Mesothelial cell of epicardium (in vitro differentiated cells): ENCODE measurements around the gene IL1RL2. TPM values are rescaled to one million over a fixed set of nuclear protein-coding genes. Genes with fewer than 3 reads are reported as not detected.

Experiments
- DNase-seq, 2 experiments: peaks; one replicate each; pipeline ENCODE4 v3.0.0; 2021; ENCODE audit warnings: low spot score in 2 of 2; ENCODE audit not compliant: unreplicated experiment in 2 of 2
- H3K27ac Mint-ChIP-seq: 2 replicates; pipeline ENCODE4 v1.8.0; 2021; ENCODE audit warnings: mixed read lengths
- H3K27me3 Mint-ChIP-seq: 2 replicates; pipeline ENCODE4 v1.8.0; 2021; ENCODE audit warnings: low read depth, mixed read lengths
- H3K36me3 Mint-ChIP-seq: 2 replicates; pipeline ENCODE4 v1.8.0; 2021; ENCODE audit warnings: mixed read lengths
- H3K4me1 Mint-ChIP-seq: 2 replicates; pipeline ENCODE4 v1.8.0; 2021; ENCODE audit warnings: mixed read lengths
- H3K4me3 Mint-ChIP-seq: 2 replicates; pipeline ENCODE4 v1.8.0; 2021; ENCODE audit warnings: mild to moderate bottlenecking, moderate library complexity, mixed read lengths
- H3K9me3 Mint-ChIP-seq: 2 replicates; pipeline ENCODE4 v1.8.0; 2021; ENCODE audit warnings: mixed read lengths
- total RNA-seq: library from RNA; stranded (reverse); gene quantifications from 3 replicates; pipeline ENCODE4 v1.2.1, GENCODE V29; 2021
- TF ChIP-seq, protein P1 (sequence below): fragments of 200-600 bp; sonication (generic); IDR thresholded peaks from one replicate; pipeline ENCODE4 v1.5.0; 2021; ENCODE audit warnings: antibody characterized with exemption; ENCODE audit not compliant: unreplicated experiment

Gene IL1RL2
- total RNA-seq, 1 donor from 2014 or later, result not detected

GRCh38 chr2:102154364-102154763 lies 32.5 kb upstream of the IL1RL2 start:
- TF ChIP-seq, protein P1, sequence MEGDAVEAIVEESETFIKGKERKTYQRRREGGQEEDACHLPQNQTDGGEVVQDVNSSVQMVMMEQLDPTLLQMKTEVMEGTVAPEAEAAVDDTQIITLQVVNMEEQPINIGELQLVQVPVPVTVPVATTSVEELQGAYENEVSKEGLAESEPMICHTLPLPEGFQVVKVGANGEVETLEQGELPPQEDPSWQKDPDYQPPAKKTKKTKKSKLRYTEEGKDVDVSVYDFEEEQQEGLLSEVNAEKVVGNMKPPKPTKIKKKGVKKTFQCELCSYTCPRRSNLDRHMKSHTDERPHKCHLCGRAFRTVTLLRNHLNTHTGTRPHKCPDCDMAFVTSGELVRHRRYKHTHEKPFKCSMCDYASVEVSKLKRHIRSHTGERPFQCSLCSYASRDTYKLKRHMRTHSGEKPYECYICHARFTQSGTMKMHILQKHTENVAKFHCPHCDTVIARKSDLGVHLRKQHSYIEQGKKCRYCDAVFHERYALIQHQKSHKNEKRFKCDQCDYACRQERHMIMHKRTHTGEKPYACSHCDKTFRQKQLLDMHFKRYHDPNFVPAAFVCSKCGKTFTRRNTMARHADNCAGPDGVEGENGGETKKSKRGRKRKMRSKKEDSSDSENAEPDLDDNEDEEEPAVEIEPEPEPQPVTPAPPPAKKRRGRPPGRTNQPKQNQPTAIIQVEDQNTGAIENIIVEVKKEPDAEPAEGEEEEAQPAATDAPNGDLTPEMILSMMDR, result no peak
- Mint-ChIP-seq H3K9me3 (peaks cover 10% of the 10 kb centered on the region), H3K4me1 (peaks cover 50% of the 10 kb centered on the region), H3K4me3 (no peak overlapping the region), H3K36me3 (peaks cover 18% of the 10 kb centered on the region), H3K27me3 (no peaks in the 10 kb centered on the region), H3K27ac (peak overlapping the region; percentile 63)
- no peak for DNase-seq

DNA sequence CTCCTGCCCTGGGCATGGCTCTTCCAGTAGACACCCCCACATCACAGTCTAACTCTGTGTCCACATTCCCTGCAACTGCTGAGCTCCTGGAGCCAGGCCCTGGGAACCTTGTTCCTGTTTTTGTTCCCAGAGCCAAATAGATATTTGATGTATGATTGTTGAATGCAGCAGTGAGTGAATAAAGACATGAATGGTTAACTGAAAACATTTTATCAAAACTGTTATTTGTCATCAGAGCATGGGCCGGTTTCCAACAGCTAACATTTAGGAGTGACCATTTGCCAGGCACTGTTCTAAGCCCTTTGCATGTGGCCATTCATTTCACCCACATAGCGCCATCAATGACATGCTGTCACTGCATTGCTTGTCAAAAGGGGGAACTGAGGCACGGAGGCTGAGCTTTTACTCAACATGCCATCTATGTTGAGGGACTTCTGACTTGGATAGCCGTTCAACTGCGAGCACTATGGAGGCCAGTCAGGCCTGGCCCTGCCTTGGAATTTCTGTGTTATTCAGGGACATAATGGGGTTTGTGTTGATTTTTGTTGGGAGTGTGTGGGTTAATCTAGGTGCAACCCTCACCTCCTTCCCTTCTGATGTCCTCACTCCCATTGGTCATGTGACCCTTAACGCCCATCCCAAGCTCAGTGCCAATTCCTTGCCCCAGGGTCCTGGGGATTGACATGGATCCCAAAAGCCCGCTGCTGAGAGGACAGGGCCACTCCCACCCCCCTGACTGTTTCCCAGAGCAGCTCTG lies 31.7 kb upstream of the IL1RL2 start:
- Mint-ChIP-seq H3K36me3 (peaks cover 18% of the 10 kb centered on the region), H3K27ac (peak overlapping the region; percentile 70), H3K9me3 (peaks cover 10% of the 10 kb centered on the region), H3K27me3 (no peaks in the 10 kb centered on the region), H3K4me3 (no peak overlapping the region), H3K4me1 (peaks cover 49% of the 10 kb centered on the region)
- DNase-seq, result no peak
- TF ChIP-seq, protein P1, result no peak

GRCh38 chr2:102155703-102156515 lies 30.9 kb upstream of the IL1RL2 start:
- no peaks in the 10 kb centered on the region for H3K27me3 Mint-ChIP-seq
- H3K27ac Mint-ChIP-seq, result peak overlapping the region; percentile 70
- TF ChIP-seq, protein P1, result no peak
- DNase-seq, result no peak
- H3K4me3 Mint-ChIP-seq, result no peak overlapping the region
- peaks cover 23% of the 10 kb centered on the region for H3K36me3 Mint-ChIP-seq
- peaks cover 51% of the 10 kb centered on the region for H3K4me1 Mint-ChIP-seq
- peaks cover 10% of the 10 kb centered on the region for H3K9me3 Mint-ChIP-seq

DNA sequence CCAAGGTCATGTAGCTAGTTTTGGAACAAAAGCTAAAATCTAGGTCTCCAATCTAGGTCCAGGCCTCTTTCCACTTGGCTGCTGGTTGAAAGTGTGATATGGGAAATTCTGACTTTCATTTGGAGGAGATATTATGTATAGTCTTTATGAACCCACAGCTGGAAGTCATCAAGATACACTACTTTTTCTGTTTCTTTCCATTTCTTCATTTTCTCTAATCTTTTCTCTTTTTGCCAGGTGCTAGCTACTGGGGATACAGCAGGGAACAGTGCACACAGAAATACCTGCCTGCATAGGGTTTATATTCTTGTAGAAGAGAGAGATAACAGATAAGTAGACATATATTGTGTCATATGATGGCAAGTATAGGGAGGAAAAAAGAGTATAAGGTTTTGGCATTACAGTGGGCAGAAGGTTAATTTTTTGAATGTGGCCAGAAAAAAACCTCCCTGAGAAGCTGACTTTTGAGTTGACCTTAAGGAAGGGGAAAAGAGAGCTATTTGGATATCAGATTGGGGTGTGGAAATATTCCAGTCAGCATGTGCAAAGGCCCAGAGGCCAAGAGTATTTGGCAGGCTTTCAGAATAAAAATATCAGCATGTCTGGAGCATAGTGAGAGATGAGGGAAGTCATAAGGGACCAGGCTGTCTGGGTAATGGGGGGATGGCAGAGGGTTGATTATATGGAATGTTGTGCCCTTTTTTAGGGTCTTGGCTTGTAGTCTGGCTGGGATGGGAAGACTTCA lies 28.6 kb upstream of the IL1RL2 start:
- TF ChIP-seq, protein P1, result no peak
- Mint-ChIP-seq H3K9me3 (peaks cover 16% of the 10 kb centered on the region), H3K4me3 (no peak overlapping the region), H3K27me3 (no peaks in the 10 kb centered on the region), H3K36me3 (peaks cover 26% of the 10 kb centered on the region), H3K4me1 (peaks cover 48% of the 10 kb centered on the region), H3K27ac (peak overlapping the region; percentile 30)
- no peak for DNase-seq

- Mint-ChIP-seq H3K27me3 (no peaks in the 10 kb centered on the region), H3K27ac (no peak overlapping the region), H3K4me3 (no peak overlapping the region), H3K9me3 (peaks cover 19% of the 10 kb centered on the region), H3K36me3 (peaks cover 27% of the 10 kb centered on the region), H3K4me1 (peaks cover 43% of the 10 kb centered on the region)
- DNase-seq, result no peak
- TF ChIP-seq, protein P1, result no peak
These were observed 27.5 kb upstream of the IL1RL2 start for GRCh38 chr2:102159295-102159694.
